NCI-H446 treated with DMSO at 0.1 percent for 48 hours (cell line): Measurements from ENCODE around the gene JCHAIN.

Source experiments
- DNase-seq: peaks from one replicate; lab custom pipeline; 2025; lab: John Stamatoyannopoulos, UW

Gene JCHAIN

DNA sequence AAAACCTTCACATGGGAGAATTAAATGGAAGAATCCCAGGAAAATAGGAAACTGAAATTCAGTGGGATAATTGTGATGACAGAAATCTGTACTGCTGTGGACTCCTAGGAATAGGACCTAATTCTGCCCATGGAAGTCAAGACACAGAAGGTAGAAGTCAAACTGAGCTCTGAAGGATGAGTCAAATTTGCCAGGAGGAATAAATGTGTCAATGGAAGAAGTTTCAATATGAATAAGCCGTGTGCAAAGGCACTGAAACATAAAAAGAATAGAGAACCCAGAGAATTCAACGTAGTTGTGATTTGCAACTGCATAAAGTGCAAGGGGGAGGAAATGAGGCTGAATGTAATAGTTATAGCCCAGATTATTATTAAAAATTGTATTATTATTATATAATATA is 26.1 kb downstream of the JCHAIN start:
- DNase-seq: no peak

DNA sequence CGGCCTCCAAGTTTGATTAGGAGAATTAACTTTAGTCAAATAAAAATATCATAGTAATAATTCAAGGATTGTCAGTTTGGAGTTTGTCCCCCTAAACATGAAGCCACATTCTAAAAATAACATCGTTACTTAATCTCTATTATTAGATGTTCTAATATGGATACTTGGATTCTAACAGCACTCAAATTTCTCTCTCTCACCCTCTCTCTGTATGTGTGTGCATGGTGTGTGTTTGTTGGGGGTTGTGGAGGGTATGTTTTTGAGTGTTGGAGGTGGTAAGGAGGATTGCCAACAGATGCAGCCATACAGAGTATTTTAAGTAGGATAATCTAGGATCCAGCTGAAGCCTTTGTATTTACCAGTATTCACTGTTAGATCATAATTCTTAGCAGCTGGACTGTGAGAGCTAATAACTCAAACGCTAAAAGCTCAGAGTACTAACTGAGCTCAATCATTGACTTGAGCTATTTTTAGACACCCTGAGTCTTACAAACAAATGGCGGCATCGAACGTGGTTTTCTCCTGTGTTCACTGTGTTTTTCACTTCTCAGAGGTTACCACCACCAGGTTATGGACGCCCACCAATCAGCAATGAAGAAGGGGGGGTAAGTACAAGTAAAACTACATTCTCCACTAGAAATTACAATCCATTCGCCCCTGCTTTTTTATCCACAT is 28.9 kb downstream of the JCHAIN start:
- no peak for DNase-seq

DNA sequence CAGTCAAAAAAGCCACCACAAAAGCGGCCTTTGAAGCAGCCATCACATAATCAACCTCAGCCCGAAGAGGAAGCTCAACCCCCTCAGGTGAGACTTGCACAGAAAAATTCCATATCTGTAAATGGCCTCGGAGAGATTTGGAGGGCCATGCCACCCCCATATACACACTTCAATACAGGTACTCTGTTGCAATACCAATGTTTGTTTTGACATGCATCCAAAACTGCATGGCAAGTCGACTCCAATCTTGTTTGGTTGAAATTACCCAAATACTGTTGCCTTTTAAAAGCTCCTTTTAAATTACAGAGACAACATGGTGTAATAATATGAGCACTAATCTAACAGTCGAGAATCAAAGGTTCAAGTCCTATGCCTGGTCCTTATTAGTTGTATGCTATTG is 31.8 kb downstream of the JCHAIN start:
- DNase-seq: no peak

DNA sequence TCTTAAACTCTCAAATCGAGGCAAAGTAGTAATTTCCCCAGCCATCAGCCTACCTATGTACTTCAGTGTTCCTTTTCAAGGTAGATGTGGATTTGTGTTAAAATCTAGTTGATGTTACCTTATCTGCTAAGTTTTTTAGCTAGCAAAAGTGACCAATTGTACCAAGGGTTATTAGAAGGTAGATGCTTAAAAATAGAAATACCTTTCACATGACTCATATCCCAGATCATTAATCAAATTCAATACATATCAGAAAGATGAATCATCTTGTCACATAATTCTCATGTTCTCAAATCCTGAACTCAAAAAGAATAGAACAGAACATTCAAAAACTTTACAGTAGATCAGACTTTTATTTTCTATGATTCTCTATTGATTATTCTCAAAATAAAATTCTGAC is 34.3 kb downstream of the JCHAIN start:
- no peak for DNase-seq

DNA sequence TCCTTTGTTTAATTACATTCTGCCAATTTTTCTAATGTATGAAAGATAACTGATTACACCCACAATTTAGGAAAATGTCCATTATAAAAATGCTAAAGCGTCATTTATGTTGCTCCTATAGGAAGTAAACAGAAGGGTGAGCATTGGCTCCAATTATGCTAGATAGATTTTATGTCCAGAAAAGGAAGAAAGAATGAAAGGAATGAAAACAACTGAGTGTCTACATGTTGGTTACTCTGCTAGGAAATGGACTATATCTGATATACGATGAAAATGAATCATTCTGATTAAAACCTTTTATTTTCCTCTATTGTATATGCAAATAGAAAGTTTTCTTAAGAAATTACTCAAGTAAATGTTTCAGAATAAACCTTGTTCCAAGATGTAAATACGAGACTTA is 36.1 kb downstream of the JCHAIN start:
- no peak for DNase-seq

DNA sequence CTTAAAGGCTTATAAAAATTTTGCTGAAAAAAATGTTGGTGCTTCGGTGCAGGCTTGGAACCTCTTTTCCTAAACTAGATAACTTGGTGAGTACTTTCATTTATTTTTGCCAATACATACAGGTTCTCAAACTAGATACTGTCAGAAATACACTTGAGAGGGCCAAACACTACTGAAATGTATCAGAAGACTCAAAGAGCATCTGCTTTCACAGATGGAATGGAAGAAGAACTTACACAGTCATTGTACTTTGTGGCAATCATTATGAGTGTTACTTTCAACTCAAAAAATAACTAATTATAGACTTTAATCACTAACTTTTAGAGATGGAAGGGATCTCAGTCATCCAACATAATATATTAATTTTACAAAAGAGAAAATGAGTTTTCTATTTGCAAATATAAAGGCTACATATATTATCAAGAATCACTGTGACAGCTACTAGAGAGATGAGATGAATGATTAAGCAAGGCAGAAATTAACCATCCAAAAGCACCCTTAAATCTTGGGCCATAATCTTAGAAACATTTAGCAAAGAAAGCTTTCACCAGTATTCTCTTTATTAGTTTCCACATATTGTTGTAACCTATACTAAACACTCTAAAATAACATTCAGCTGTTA is 36.7 kb downstream of the JCHAIN start:
- DNase-seq: no peak

DNA sequence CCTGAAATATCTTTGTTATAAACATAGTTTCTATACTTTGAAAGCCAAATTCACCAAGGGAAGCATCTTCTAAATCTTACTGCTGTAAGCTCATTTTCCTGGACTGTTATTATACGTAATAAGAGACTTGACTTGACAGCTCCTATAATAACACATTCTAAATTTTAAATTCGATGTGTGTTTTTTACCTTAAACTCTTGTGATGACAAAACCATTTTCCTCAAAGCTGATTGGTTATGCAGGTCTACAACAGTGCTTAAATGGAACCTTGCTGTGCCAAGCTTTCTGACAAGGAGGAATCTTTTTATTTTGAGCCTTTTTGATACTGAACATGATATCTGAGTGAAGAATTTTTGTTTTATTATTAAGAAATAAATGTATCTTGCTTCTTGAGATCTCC is 37.9 kb downstream of the JCHAIN start, which contains the start of gene ENAM:
Gene ENAM (plus strand): TSS at position 301 of the 400 bp plus-strand sequence. CDS start 757 bp downstream, outside the sequence.
- DNase-seq: no peak

DNA sequence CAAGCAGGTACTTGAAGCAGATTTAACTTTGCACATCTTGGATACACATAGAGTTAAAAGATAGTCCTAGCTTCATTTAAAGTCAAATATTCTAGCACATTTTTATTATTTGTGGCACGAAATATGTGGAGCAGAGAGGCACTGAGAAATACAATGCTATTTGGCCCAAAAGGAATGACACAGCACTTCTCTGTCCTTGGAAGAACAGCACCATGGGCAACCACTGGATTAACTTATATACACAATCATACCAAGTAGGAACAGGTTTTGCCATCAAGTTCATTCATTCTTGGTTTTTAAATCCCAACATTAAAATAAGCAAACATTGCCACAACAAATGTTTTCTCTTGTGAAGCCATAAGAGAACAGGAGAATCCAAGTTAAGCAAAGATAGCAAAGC is 38.7 kb downstream of the JCHAIN start:
- no peak for DNase-seq

DNA sequence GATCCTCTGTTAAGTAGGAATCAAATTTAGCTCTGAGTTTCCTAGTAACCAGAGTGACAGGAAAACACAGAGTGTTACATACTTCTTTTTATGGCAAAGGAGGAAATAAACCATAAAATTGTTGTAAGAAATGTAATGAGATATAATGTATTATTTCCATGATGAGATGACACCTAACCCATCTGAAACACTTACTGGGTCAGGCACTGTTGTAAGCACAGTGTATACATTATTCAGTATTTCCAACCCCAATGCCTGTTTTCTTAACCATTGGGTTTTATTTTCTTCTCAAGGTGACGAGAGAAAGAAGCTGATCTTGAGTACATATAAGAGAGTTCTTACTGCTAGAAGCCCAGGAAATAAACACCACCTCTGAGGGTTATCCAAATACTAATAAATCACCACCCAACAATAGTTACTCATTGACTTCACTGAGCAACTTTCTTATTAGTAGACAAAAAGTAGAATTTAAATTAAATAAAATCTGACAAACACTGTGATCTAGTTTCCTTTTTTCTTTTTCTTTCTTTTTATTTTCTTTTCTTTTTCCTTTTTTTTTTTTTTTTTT is 42.0 kb downstream of the JCHAIN start:
- no peak for DNase-seq

DNA sequence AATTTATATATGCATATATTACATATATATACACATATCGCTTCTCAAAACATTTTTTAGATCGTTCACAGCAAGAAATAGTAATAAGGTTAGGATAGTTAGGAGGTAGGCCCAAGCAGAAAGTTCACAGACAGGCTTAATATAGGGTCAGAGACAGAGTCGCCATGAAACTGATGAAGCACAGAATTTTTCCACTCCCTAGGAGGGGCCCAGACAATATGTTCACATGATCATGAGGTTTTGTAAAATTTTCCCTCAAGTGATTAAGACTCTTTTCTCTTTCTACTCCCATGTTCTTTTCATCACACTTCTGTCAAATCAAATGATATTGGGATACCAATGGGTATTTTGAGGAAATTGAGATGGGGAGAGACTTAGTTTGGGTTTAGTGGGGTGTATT is 43.0 kb downstream of the JCHAIN start:
- no peak for DNase-seq

DNA sequence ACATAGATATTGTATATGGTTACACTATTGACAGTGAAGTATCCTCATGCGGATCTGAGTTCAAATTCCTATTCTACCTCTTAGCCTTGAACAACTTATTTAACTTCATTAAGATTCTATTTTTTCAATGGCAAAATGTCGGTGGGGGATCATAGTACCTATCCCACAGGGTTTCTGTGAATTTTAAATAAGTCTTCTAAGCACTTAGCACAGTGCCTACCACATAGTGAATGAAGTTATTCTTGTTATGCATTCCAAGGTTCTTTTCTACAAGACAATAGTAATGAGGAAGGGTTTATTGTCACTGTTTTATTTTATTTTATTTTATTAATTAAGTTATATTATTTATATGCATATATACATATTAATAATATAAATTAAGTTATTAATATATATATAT is 46.5 kb downstream of the JCHAIN start:
- DNase-seq: no peak

DNA sequence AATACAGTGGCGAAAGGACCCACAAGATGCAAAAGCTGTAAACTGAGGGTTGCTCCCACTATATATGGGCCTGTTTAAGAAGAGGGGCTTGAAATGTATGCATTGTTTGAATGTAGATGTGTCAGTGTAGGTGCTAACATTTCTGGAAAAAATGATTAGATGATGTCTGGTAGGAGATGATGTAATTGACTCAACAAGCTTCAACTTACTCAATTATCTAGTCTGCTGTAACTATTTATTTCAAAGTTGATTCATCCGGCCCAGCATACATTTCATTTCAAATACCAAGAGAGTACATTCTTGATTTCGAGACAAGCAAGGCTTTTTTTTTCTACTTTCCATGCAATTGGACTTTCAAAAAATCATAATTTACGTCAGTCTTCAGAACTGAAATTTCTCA is 47.0 kb downstream of the JCHAIN start:
- no peak for DNase-seq

DNA sequence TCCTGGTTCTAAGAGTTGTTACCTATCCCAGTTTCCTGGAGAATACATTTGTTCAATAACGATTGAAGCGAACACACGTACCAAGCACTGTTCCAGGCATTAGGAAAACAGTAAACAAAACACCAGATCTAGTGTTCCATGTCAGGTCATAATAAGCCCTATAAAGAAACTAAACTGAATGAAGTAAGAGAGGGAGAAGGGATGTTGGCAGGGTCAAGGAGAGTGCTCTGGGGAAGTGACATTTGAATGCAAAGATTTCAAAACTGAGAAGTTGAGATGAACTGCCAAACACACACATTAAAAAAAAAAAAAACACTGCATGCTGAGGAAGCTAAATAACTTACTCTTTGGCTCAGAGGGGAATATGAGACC is 52.1 kb downstream of the JCHAIN start:
- DNase-seq: no peak

DNA sequence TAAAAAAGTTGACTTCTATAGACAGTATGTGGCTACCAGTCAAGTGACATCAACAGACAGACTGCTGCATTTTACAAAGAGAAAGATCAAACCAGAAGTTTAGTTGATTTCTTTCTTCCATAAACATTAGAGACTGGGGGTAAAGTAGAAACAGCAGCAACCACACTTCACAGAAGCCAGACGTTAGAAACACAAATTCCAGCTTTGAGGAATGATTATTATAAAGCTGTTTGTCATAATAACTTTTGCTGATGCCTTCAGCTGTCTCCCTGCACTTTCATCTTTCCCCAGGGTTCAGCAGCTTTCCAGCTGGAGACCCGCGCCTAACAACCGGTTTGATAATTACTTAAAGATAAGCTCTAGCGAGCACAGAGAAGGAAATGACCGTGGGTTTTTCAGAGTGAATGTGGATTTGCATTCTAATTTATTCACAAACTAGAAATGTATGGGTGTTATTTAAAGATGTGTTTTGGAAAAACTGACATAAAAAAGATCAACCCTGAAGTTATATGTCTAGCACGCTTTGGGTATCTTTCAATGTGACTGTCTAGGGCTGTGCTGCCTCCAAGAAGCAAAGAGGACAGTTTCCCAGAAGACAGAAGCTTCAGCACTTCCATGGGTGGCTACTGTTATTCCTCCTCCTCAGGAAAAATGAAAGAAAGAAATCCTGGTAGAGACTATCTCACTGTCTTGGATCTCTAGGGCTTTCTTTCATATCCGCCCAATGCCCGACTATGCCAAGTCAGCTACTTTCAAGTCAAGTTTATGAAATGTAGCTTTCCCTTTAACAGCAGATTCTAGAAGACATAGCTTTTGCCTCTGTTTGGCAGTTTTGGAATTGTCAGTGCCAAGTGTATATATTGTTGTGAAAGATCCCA is 52.8 kb downstream of the JCHAIN start:
- DNase-seq: no peak

DNA sequence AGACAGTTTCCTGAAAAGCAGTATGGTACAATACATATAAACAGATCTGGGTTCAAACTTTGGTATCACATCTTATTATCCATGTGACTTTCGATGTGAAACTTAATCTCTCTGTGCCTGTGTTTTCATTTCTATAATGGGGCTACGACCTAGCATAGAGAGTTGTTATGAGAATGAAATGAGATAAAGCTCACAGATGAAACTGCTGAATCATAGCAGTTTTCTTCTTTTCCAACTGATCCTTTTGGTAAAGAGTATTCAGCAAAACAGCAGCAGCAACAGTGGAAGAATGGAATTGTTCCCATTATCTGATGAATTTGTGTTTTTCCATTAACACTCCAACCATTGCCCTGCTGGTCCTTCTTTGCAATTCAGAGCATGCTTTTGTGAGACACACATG is 58.0 kb downstream of the JCHAIN start:
- DNase-seq: no peak

DNA sequence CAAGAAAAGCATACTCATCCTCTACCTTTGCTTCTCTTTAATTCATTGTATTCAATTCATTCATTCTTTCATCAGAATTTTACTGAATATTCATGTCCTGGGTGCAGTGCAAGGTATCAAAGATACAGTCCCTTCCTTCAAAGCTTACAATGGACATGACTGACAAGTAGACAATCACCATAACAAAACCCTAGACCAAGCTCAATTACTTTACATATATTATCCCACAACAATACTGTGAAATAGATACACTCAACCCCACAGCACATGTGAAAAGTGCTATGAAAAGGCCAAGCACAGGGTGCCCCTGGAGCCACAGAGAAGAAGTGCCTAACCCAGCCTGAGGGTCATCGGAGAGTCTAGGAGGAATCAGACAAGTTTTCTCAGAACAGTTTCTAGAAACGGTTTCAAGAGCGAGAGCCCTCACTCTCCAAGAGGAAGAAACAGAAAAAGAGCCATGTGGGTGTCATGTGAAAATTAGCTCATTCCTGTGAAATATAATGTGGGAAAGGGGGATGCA is 58.9 kb downstream of the JCHAIN start:
- DNase-seq: no peak

DNA sequence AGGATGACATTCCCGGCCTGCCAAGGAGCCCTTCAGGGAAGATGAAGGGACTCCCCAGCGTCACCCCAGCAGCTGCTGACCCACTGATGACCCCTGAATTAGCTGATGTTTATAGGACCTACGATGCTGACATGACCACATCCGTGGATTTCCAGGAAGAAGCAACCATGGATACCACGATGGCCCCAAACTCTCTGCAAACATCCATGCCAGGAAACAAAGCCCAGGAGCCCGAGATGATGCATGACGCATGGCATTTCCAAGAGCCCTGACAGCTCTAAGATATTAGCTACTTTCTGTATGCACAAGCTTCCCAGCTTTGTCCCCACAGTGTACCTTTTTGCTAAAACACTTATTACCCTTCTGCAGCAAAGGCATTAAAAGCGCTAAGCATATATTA is 59.8 kb downstream of the JCHAIN start:
- no peak for DNase-seq
